LNCaP clone FGC (cell line): ENCODE results near the gene RNF213.

ENCODE experiments used
- DNase-seq: peaks from one replicate; pipeline ENCODE4 v3.0.0-alpha.2; 2011; ENCODE audit warnings: low read depth
- H3K4me3 ChIP-seq: 2 replicates; pipeline ENCODE4 v1.5.1; 2011; ENCODE audit warnings: mild to moderate bottlenecking, low read depth, low read length, control low read depth
- CTCF ChIP-seq: IDR thresholded peaks from 2 replicates; pipeline ENCODE4 v1.5.1; 2012; ENCODE audit warnings: mild to moderate bottlenecking; ENCODE audit not compliant: control insufficient read depth, insufficient read depth; ENCODE audit errors: extremely low read depth

Gene RNF213

GRCh38 chr17:80379348-80379747, 118.7 kb downstream of the RNF213 start:
- no peak for DNase-seq
- TF ChIP-seq CTCF: no peak
- H3K4me3 ChIP-seq: no peak overlapping the region

DNA sequence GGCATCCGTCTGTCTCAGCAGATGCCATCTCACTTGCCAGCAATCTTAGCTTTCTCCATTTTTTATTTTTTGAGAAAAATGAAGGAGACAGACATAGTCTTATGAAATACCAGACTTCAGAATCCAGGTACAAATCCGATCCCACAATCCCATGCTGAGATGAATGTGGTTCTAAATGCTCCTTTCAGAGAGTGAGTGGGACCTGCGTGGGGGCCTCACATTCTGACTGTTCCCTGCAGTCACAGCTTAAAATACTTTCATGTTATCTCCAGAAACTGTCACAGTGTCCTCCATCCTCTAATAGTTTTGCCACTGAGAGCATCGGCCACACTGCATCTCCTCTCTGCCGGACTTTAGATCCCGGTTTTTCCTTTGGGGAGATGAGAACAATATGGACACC, 119.4 kb downstream of the RNF213 start:
- TF ChIP-seq CTCF: no peak
- no peak overlapping the region for H3K4me3 ChIP-seq
- no peak for DNase-seq

GRCh38 chr17:80380555-80381002, 119.9 kb downstream of the RNF213 start:
- no peak overlapping the region for H3K4me3 ChIP-seq
- no peak for DNase-seq
- TF ChIP-seq CTCF: no peak

- no peak for DNase-seq
- no peak for TF ChIP-seq CTCF
- no peak overlapping the region for H3K4me3 ChIP-seq
These were observed 120.8 kb downstream of the RNF213 start for GRCh38 chr17:80381416-80381923.

- TF ChIP-seq CTCF: no peak
- no peak for DNase-seq
- H3K4me3 ChIP-seq: no peak overlapping the region
These were observed 121.8 kb downstream of the RNF213 start for GRCh38 chr17:80382446-80382845.

DNA sequence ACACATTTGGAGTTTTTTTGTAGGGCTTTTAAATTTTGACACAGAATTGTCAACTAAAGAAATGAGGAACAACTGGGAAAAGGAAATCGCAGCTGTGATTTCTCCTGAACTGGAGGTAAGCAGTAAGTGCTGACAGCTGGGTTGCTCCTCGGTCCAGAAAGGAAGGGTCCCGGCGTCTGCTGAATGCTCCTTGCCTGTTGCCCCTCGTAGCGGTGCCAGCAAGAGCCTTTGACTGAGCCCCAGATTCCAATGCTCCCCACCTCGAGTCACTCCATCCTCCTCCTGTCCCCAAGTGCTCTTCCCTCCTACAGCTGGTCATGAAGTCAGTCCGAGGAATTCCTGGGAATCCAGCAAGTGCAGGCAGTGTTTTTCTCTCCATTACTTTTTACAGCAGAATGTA, 122.3 kb downstream of the RNF213 start:
- no peak overlapping the region for H3K4me3 ChIP-seq
- TF ChIP-seq CTCF: no peak
- no peak for DNase-seq
